Keratinocyte (primary cell): ENCODE measurements around the gene AOAH. TPM values are rescaled to one million over a fixed set of nuclear protein-coding genes. Genes with fewer than 3 reads are reported as not detected.

Experiments used
- DNase-seq: peaks from one replicate; pipeline ENCODE4 v3.0.0-alpha.2; 2011; ENCODE audit warnings: low read depth, missing footprints, low spot score
- FAIRE-seq: peaks from 2 replicates; lab custom pipeline; 2011; peaks lifted over from hg19 to GRCh38; lab: Jason Lieb, UNC
- H2AFZ ChIP-seq: 2 replicates; pipeline ENCODE4 v1.6.0; 2012; ENCODE audit warnings: low read length, control low read depth, inconsistent platforms; ENCODE audit not compliant: control insufficient read depth
- H3K27ac ChIP-seq: 2 replicates; pipeline ENCODE4 v1.5.1; 2011; ENCODE audit warnings: low read length; ENCODE audit not compliant: control insufficient read depth, insufficient read depth
- H3K27me3 ChIP-seq: 3 replicates; pipeline ENCODE4 v1.6.0; 2011; ENCODE audit warnings: low read length; ENCODE audit not compliant: control insufficient read depth, insufficient read depth; ENCODE audit errors: extremely low read depth
- H3K36me3 ChIP-seq, 2 experiments: 2 replicates in 1 of 2; 3 replicates in 1 of 2; pipeline ENCODE4 v1.5.1; 2011; ENCODE audit warnings: low read length in 2 of 2, mild to moderate bottlenecking in 1 of 2; ENCODE audit not compliant: control insufficient read depth in 2 of 2, insufficient read depth in 2 of 2; ENCODE audit errors: extremely low read depth in 1 of 2
- H3K4me1 ChIP-seq: 3 replicates; pipeline ENCODE4 v1.5.1; 2011; ENCODE audit warnings: low read length; ENCODE audit not compliant: control insufficient read depth, insufficient read depth; ENCODE audit errors: extremely low read depth
- H3K4me2 ChIP-seq: 3 replicates; pipeline ENCODE4 v1.6.0; 2011; ENCODE audit warnings: low read depth, low read length; ENCODE audit not compliant: control insufficient read depth, insufficient read depth; ENCODE audit errors: extremely low read depth
- H3K4me3 ChIP-seq, 3 experiments: fragments of 200-600 bp in 1 of 3; sonication (generic) in 1 of 3; 2 replicates in 2 of 3; 3 replicates in 1 of 3; pipeline ENCODE4 v1.5.1; 2011 to 2016; ENCODE audit warnings: low read length in 3 of 3, mild to moderate bottlenecking in 3 of 3, control low read depth in 2 of 3, inconsistent platforms in 1 of 3, low read depth in 1 of 3, mixed read lengths in 1 of 3, mixed run types in 1 of 3, moderate library complexity in 1 of 3; ENCODE audit not compliant: control insufficient read depth in 2 of 3, insufficient read depth in 2 of 3; ENCODE audit errors: extremely low read depth in 1 of 3
- H3K79me2 ChIP-seq: 2 replicates; pipeline ENCODE4 v1.6.0; 2012; ENCODE audit warnings: low read length; ENCODE audit not compliant: control insufficient read depth, insufficient read depth
- H3K9ac ChIP-seq: 3 replicates; pipeline ENCODE4 v1.6.0; 2011; ENCODE audit warnings: low read length; ENCODE audit not compliant: control insufficient read depth, insufficient read depth; ENCODE audit errors: extremely low read depth
- H3K9me1 ChIP-seq: 3 replicates; pipeline ENCODE4 v1.6.0; 2011; ENCODE audit warnings: low read length; ENCODE audit not compliant: control insufficient read depth, insufficient read depth; ENCODE audit errors: extremely low read depth
- H3K9me3 ChIP-seq: 2 replicates; pipeline ENCODE4 v1.5.1; 2012; ENCODE audit warnings: low read depth, low read length; ENCODE audit not compliant: control insufficient read depth
- H4K20me1 ChIP-seq: 3 replicates; pipeline ENCODE4 v1.6.0; 2011; ENCODE audit warnings: low read length; ENCODE audit not compliant: control insufficient read depth, insufficient read depth; ENCODE audit errors: extremely low read depth
- EZH2 ChIP-seq: IDR thresholded peaks from one replicate; pipeline ENCODE4 v1.6.1; 2012; ENCODE audit warnings: inconsistent platforms, mild to moderate bottlenecking, low read length, moderate library complexity
- dilution Hi-C: fragments of 300-500 bp; cut with MboI; formaldehyde crosslinking; loops from one replicate; pipeline ENCODE4 v1.7.0; 2020; ENCODE audit warnings: low sequenced_read_pairs; ENCODE audit not compliant: extremely low pct_ligation_motif_present
- polyA plus RNA-seq, 5 experiments: library from polyadenylated mRNA; depleted of rRNA in 3 of 5; stranded (reverse) in 3 of 5; stranded (forward) in 1 of 5; unstranded in 1 of 5; fragments of >200 nt; gene quantifications; 1 replicate in 1 of 5; 2 replicates in 3 of 5; 3 replicates in 1 of 5; pipeline versions ENCODE4 v1.2.1 to v1.2.3, GENCODE V29; 2011 to 2012; ENCODE audit warnings: missing spikeins in 2 of 5, low read depth in 1 of 5, low replicate concordance in 1 of 5
- TF ChIP-seq, protein P1 (sequence below), 3 experiments: IDR thresholded peaks in 1 of 3; conservative IDR thresholded peaks in 1 of 3; optimal IDR thresholded peaks in 1 of 3; 2 replicates in 2 of 3; 3 replicates in 1 of 3; pipeline versions ENCODE3 to v1.5.1; 2011; ENCODE audit warnings: low read length in 3 of 3, mild to moderate bottlenecking in 3 of 3, moderate library complexity in 2 of 3, control low read depth in 1 of 3, inconsistent platforms in 1 of 3; ENCODE audit not compliant: insufficient read depth in 2 of 3; ENCODE audit errors: extremely low read depth in 1 of 3

The AOAH gene
- polyA plus RNA-seq, 1 donor (not counting 4 experiments of a cell fraction or from before 2014, with no cell fraction given): 0.43 TPM

- Histone ChIP-seq H4K20me1 (no peaks in the 10 kb centered on the region), H2AFZ (no peak overlapping the region), H3K4me2 (no peak overlapping the region), H3K4me1 (no peaks in the 10 kb centered on the region), H3K9me1 (no peaks in the 10 kb centered on the region), H3K36me3 (no peaks in the 10 kb centered on the region), H3K27ac (no peak overlapping the region), H3K4me3 (no peak overlapping the region), H3K79me2 (no peaks in the 10 kb centered on the region), H3K27me3 (no peaks in the 10 kb centered on the region), H3K9ac (no peak overlapping the region), H3K9me3 (no peaks in the 10 kb centered on the region)
- TF ChIP-seq, protein P1, sequence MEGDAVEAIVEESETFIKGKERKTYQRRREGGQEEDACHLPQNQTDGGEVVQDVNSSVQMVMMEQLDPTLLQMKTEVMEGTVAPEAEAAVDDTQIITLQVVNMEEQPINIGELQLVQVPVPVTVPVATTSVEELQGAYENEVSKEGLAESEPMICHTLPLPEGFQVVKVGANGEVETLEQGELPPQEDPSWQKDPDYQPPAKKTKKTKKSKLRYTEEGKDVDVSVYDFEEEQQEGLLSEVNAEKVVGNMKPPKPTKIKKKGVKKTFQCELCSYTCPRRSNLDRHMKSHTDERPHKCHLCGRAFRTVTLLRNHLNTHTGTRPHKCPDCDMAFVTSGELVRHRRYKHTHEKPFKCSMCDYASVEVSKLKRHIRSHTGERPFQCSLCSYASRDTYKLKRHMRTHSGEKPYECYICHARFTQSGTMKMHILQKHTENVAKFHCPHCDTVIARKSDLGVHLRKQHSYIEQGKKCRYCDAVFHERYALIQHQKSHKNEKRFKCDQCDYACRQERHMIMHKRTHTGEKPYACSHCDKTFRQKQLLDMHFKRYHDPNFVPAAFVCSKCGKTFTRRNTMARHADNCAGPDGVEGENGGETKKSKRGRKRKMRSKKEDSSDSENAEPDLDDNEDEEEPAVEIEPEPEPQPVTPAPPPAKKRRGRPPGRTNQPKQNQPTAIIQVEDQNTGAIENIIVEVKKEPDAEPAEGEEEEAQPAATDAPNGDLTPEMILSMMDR (optimal IDR thresholded peaks at IDR 0.05 in 1 of 3, IDR thresholded peaks at IDR 0.05 in 1 of 3, conservative IDR thresholded peaks at IDR 0.05 in 1 of 3; ENCODE audit: extremely low read depth in 1 of 3, insufficient read depth in 2 of 3, low read length in 3 of 3): no peak
- no peak for TF ChIP-seq EZH2
- dilution Hi-C loops: no loop called here
- no peak for FAIRE-seq
- no peak for DNase-seq
These were observed 111.2 kb downstream of the AOAH start for GRCh38 chr7:36613031-36613614.

DNA sequence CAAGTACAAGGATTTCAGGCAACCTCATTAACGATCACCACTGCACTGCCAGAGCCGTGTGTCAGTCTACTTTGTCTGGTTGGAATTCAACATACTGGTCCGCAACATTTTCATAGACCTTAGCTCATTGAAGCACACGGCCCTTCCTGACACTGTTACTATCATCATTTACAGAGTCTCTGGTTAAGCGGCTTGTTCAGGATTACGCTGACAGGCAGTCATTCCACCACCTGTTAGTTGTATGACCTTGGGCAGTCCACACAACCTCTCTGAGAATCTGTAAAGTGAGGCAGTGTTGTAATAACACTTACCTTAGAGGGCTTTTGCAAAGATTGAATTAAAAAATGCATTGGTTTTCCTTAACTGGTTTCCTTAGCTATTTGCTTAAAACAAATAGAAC lies 112.6 kb downstream of the AOAH start:
- DNase-seq: no peak
- no peak overlapping the region for H3K4me3 ChIP-seq
- no peak overlapping the region for H3K27ac ChIP-seq
- no peaks in the 10 kb centered on the region for H3K9me3 ChIP-seq
- no peak overlapping the region for H2AFZ ChIP-seq
- no peaks in the 10 kb centered on the region for H4K20me1 ChIP-seq
- no peak overlapping the region for H3K4me2 ChIP-seq
- dilution Hi-C loops: no loop called here
- H3K27me3 ChIP-seq: no peaks in the 10 kb centered on the region
- no peaks in the 10 kb centered on the region for H3K9me1 ChIP-seq
- no peak overlapping the region for H3K9ac ChIP-seq
- H3K36me3 ChIP-seq: no peaks in the 10 kb centered on the region
- FAIRE-seq: no peak
- TF ChIP-seq EZH2: no peak
- TF ChIP-seq, protein P1 (optimal IDR thresholded peaks at IDR 0.05 in 1 of 3, IDR thresholded peaks at IDR 0.05 in 1 of 3, conservative IDR thresholded peaks at IDR 0.05 in 1 of 3; ENCODE audit: extremely low read depth in 1 of 3, insufficient read depth in 2 of 3, low read length in 3 of 3): no peak
- no peaks in the 10 kb centered on the region for H3K79me2 ChIP-seq
- no peaks in the 10 kb centered on the region for H3K4me1 ChIP-seq
